Prostate gland (tissue), 2 donors: Measurements from ENCODE around the gene WNK3. TPM values are rescaled to one million over a fixed set of nuclear protein-coding genes. Genes with fewer than 3 reads are reported as not detected.

Experiments
- DNase-seq: peaks from one replicate; pipeline ENCODE4 v3.0.0-alpha.2; 2019; ENCODE audit warnings: low spot score
- H3K27ac ChIP-seq, 2 donors: fragments of 200-600 bp; sonication (generic); 2 replicates each; pipeline ENCODE4 v1.5.1; 2017 to 2019
- H3K27me3 ChIP-seq: fragments of 200-600 bp; sonication (generic); replicated peaks from 2 replicates; pipeline ENCODE4 v1.5.1; 2019; ENCODE audit not compliant: insufficient read depth
- H3K36me3 ChIP-seq, 2 donors: fragments of 200-600 bp; sonication (generic); 1 replicate in 1 of 2; 2 replicates in 1 of 2; pipeline versions ENCODE4 v1.5.1 to v1.8.1; 2017 to 2019
- H3K4me1 ChIP-seq: fragments of 200-600 bp; sonication (generic); replicated peaks from 2 replicates; pipeline ENCODE4 v1.5.1; 2019
- H3K4me3 ChIP-seq, 2 donors: fragments of 200-600 bp; sonication (generic); 2 replicates each; pipeline ENCODE4 v1.5.1; 2017 to 2019
- H3K9me3 ChIP-seq: fragments of 200-600 bp; sonication (generic); 2 replicates; pipeline ENCODE4 v1.5.1; 2017
- POLR2A ChIP-seq: fragments of 450-650 bp; IDR thresholded peaks from one replicate; pipeline ENCODE4 v1.6.1; 2016; ENCODE audit warnings: antibody characterized with exemption, mild to moderate bottlenecking
- POLR2AphosphoS5 ChIP-seq: sonication (generic); formaldehyde crosslinking; IDR thresholded peaks from one replicate; pipeline ENCODE4 v1.6.1; 2017; ENCODE audit warnings: antibody characterized with exemption
- WGBS: methylation state at CpG from one replicate; pipeline ENCODE4 v1.1.5; 2018; 5-methylcytosine and 5-hydroxymethylcytosine counted together
- intact Hi-C: fragments of 100-400 bp; cut with DNase I; formaldehyde crosslinking; loops from one replicate; pipeline ENCODE4 v1.14.2; 2022
- total RNA-seq, 2 donors: library from RNA; depleted of rRNA; stranded (reverse); fragments of >200 nt; gene quantifications; one replicate each; pipeline ENCODE4 v1.1.0, GENCODE V29; 2016
- TF ChIP-seq, protein P1 (sequence below), 4 experiments: fragments of 200-600 bp in 2 of 4; fragments of 450-650 bp in 2 of 4; sonication (generic) in 2 of 4; IDR thresholded peaks; 1 replicate in 3 of 4; 2 replicates in 1 of 4; pipeline ENCODE4 v1.5.1; 2016 to 2019; ENCODE audit warnings: antibody characterized with exemption in 4 of 4, mild to moderate bottlenecking in 2 of 4, moderate library complexity in 2 of 4

WNK3 gene
- total RNA-seq, 2 donors from 2014 or later, result 2.4 to 60.3 TPM

DNA sequence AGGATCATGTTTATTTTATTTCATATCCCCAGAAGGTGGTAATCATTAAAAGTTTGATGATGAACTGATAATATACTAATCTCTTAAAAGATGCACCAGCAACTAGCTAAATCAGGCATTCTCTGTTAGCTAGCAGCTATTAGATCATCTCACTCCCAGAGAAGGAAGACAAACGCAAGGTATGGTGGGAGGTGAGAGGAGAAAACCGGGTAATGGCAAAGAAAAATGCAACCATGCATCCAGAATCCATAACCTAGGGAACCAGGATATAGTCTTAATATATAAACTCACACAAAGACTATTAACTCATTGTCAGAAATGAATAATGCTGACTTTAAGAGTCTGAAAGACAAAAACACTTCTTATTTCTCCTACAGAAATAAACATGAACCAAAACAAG is 66.1 kb downstream of the WNK3 start:
- intact Hi-C loops, result no loop called here
- Histone ChIP-seq H3K9me3 (no peaks in the 10 kb centered on the region), H3K36me3 (no peaks in the 10 kb centered on the region), H3K27me3 (no peaks in the 10 kb centered on the region), H3K4me1 (no peaks in the 10 kb centered on the region), H3K4me3 (no peak overlapping the region), H3K27ac (no peak overlapping the region)
- 87% methylated on average over 2 of the region's 2 CpGs for WGBS
- TF ChIP-seq, protein P1, sequence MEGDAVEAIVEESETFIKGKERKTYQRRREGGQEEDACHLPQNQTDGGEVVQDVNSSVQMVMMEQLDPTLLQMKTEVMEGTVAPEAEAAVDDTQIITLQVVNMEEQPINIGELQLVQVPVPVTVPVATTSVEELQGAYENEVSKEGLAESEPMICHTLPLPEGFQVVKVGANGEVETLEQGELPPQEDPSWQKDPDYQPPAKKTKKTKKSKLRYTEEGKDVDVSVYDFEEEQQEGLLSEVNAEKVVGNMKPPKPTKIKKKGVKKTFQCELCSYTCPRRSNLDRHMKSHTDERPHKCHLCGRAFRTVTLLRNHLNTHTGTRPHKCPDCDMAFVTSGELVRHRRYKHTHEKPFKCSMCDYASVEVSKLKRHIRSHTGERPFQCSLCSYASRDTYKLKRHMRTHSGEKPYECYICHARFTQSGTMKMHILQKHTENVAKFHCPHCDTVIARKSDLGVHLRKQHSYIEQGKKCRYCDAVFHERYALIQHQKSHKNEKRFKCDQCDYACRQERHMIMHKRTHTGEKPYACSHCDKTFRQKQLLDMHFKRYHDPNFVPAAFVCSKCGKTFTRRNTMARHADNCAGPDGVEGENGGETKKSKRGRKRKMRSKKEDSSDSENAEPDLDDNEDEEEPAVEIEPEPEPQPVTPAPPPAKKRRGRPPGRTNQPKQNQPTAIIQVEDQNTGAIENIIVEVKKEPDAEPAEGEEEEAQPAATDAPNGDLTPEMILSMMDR (IDR thresholded peaks at IDR 0.05), result no peak
- TF ChIP-seq POLR2AphosphoS5 (no peak), POLR2A (no peak)
- no peak for DNase-seq

DNA sequence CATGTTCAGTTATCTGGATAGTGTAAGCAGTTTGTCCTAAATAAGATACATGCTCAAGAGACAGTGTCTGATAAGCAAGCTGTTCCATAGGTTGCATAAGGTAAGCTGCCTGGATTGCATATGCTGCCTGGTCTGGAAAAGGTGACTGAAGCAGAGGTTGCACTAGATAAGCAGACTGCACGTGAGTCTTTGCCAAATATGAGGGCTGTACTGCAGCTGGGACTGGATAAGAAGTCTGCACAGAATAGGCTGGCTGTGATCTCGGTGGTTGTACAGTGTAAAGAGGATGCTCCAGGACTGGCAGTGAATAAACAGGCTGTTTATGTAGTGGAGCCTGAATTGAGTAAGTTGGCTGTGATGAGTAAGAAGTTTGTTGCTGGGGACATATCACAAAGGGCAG is 68.9 kb downstream of the WNK3 start:
- no peak overlapping the region for H3K4me3 ChIP-seq
- intact Hi-C loops, result no loop called here
- no peaks in the 10 kb centered on the region for H3K36me3 ChIP-seq
- no peaks in the 10 kb centered on the region for H3K4me1 ChIP-seq
- no peaks in the 10 kb centered on the region for H3K9me3 ChIP-seq
- DNase-seq, result no peak
- no peaks in the 10 kb centered on the region for H3K27me3 ChIP-seq
- WGBS, result 50% methylated on average over 2 of the region's 2 CpGs
- H3K27ac ChIP-seq, result no peak overlapping the region
- TF ChIP-seq, protein P1 (IDR thresholded peaks at IDR 0.05), result no peak
- TF ChIP-seq POLR2A (no peak), POLR2AphosphoS5 (no peak)

DNA sequence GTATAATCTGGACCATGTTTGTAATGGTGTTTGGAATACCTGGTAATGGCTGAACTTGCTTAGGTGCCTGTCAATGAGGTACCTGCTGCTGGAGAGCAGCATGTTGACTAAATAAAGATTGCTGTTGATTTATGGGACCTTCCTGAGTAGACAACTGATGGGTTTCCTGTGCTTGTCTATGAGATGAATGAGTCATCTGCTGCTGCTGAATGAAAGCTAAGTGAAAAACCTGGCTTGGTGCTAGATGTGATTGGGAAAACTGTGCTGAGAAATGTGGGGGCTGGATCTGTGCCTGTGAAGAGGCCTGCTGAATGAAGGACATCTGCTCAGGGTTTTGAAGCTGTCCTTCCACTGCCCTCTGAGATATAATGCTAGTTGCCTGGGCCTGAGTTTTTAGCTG is 69.6 kb downstream of the WNK3 start:
- TF ChIP-seq, protein P1 (IDR thresholded peaks at IDR 0.05), result no peak
- TF ChIP-seq POLR2A, result no peak
- no peak for TF ChIP-seq POLR2AphosphoS5

DNA sequence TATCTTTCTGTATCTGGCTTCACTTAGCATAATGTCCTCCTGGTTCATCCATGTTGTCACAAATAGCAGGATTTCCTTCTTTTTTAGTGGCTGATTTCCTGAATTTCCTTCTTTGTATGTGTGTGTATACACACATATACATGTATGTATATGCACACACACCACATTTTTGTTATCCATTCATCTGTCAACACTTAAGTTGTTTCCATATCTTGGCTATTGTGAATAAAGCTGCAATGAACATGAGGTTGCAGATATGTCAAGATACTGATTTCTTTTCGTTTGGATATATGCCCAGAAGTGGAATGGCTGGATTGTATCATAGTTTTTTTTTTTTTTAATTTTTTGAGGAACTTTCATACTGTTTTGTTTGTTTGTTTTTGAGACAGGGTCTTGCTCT is 76.2 kb downstream of the WNK3 start:
- Histone ChIP-seq H3K36me3 (no peaks in the 10 kb centered on the region), H3K9me3 (no peaks in the 10 kb centered on the region), H3K4me1 (no peaks in the 10 kb centered on the region), H3K4me3 (no peak overlapping the region), H3K27me3 (no peaks in the 10 kb centered on the region), H3K27ac (no peak overlapping the region)
- WGBS, result 31% methylated on average over 1 of the region's 1 CpG
- intact Hi-C loops, result no loop called here
- TF ChIP-seq, protein P1 (IDR thresholded peaks at IDR 0.05), result no peak
- TF ChIP-seq POLR2A (no peak), POLR2AphosphoS5 (no peak)
- DNase-seq, result no peak

More for the DNA sequence above, 69.6 kb downstream of the WNK3 start:
- intact Hi-C loops, result no loop called here
- Histone ChIP-seq H3K4me3 (no peak overlapping the region), H3K27ac (no peak overlapping the region), H3K27me3 (no peaks in the 10 kb centered on the region), H3K4me1 (no peaks in the 10 kb centered on the region), H3K9me3 (no peaks in the 10 kb centered on the region), H3K36me3 (no peaks in the 10 kb centered on the region)
- no peak for DNase-seq

DNA sequence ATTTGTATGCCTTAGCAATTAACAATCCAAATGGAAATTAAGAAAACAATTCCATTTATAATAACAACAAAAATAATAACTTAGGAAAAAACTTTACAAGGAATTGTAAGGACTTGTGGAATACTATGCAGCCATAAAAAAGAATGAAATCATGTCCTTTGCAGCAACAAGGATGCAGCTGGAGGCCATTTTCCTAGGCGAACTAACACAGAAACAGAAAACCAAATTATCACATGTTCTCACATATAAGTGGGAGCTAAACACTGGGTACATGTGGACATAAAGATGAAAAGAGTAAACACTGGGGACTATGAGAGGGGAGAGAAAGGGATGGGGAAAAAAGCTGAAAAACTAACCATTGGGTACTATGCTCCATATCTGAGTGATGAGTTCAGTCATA is 77.4 kb downstream of the WNK3 start:
- Histone ChIP-seq H3K27ac (no peak overlapping the region), H3K4me1 (no peaks in the 10 kb centered on the region), H3K9me3 (no peaks in the 10 kb centered on the region), H3K36me3 (no peaks in the 10 kb centered on the region), H3K27me3 (no peaks in the 10 kb centered on the region), H3K4me3 (no peak overlapping the region)
- TF ChIP-seq POLR2A (no peak), POLR2AphosphoS5 (no peak)
- TF ChIP-seq, protein P1 (IDR thresholded peaks at IDR 0.05), result no peak
- WGBS, result 95% methylated on average over 1 of the region's 1 CpG
- no peak for DNase-seq
- intact Hi-C loops, result no loop called here
